GM19240 (cell line): ENCODE results near the gene MAS1.

Experiments used
- DNase-seq: peaks from one replicate; pipeline ENCODE4 v3.0.0; 2011; ENCODE audit warnings: low spot score; ENCODE audit not compliant: insufficient read length

MAS1 gene

GRCh38 chr6:159879856-159880255, 10.9 kb upstream of the MAS1 start:
- no peak for DNase-seq

DNA sequence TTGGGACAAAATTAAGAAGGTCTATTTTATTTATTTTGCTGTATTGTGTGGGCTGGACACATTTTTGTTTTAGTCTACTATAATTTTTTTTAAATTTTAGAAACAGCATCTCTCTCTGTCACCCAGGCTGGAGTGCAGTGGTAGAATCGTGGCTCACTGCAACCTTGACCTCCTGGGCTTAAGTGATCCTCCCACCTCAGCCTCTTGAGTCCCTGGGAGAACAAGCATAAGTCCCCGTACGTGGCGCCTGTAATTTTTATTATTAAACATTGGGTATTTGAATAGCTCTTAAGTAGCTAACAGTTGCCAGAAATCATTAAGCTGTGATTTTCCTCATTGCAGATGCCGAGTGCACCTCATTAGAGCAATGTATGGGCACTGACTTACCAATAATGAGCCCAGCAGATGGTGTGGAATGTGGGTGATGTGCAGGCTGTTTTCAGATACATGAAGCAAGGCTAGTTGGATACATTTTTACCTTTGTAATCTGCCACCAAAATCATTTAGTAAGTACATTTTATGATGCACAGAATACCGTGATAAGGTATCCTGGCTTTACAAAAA, 10.3 kb upstream of the MAS1 start:
- DNase-seq, result no peak

DNA sequence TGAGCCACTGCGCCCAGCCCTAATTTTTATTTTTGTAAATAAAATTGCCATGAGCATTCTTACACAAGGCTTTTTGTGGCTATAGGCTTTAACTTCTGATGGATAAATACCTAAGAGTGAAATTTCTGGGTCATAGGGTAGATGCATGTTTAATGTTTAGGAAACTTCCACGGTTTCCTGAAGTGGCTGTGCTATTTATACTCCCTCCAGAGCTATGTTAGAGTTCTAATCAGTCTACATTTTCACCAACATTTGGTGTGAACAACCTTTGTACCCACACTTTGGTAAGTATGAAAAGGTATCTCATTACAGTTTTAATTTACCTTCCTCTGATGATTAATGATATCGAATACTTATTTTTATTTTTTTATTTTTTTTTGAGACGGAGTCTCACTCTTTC, 6.1 kb upstream of the MAS1 start:
- DNase-seq, result no peak

- no peak for DNase-seq
These were observed 4.5 kb upstream of the MAS1 start for GRCh38 chr6:159886270-159886669.

DNA sequence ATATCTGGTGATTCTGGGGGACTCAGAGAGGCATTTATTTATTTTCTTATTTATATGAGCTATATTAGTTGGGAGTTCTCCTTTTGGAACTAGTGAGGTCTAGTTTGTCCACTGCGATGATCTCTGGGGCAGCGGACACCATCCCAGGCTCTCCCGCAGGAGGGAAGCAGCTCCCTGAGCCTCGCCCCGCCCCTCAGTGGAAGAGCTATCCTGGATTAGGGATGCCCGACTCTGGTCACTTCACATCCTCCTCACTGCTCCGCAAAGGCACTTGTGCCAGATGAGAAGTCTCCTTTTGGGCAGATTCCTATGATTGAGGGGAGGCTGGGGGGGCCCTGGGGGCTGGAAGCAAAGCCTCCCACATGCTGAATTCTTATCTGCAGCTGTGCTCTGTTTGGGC, 3.6 kb upstream of the MAS1 start:
- DNase-seq, result no peak

DNA sequence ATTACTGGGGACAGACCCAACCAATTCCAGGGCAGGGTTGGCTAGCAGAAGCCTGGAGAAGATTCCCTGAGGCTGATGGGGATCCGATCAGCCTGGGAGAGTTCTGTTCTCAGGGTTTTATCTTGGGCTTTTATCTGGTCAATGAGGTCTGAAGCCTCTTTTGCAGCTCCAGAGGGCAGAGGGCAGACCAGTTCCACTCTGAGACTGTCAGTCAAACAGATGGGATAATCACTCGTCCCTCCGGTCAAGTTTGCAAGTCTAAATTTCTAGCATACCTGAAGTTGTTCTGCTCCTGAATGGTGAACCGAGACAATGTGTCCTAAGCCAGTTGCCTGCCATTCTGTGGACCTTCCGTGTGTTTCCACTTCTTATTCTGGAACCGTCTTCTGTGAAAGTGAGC, 3.0 kb upstream of the MAS1 start:
- no peak for DNase-seq

- no peak for DNase-seq
These were observed 587 bp upstream of the MAS1 start for GRCh38 chr6:159890201-159890600.

- DNase-seq, result no peak
These were observed 1.3 kb downstream of the MAS1 start for GRCh38 chr6:159892053-159892452.

DNA sequence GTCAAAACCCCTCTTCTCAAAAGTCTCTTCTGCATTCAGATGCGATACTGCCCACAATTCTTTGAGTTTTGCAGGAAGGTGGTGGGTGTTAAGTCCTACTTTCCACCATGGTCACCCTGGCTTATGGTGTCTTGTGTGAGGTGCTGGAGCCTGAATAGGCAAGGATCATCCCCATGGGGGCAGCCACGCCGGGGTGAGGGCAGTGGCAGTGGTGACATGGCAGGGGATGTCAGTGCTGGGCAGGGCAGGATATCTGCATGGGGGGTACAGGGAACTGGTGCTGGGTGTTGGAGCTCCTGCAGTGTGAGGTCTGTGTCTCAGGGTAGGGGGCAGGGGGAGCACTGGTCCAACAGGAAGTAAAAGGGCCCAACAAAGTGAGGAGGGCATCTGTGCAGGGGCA, 2.3 kb downstream of the MAS1 start:
- no peak for DNase-seq

DNA sequence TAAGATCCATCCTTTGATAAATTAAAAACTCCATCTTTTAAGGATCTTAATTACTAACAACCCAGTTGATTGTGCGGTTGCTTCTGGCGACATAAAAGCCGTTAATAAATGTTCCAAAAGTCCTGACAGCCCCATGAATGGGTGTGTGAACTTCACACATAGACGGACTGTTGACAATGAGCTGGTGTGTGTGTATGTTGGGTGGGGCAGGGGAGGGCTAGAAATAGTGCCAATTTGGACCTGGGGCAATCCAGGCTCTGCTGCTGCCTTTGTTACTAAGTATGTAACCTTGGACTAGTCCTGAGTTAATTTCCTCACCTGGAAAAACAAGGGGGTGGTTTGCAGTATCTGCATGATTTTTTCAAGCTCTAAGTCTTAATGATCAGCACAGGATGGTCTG, 4.2 kb downstream of the MAS1 start:
- DNase-seq, result no peak

DNA sequence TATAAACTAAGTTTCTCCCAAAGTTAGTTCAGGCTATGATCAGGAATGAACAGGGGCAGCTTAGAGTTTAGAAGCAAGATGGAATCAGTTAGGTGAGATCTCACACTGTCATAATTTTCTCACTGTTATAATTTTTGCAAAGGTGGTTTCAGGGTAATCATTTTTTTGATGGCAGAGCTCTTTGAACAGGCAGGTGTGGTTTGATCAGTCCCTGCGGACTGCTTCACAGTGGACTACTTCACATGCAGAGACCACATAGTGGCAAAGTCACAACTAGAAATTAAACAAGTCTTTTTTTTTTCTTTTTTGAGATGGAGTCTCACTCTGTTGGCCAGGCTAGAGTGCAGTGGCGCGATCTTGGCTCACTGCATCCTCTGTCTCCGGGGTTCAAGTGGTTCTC, 6.8 kb downstream of the MAS1 start:
- DNase-seq, result no peak

- DNase-seq, result no peak
These were observed 7.7 kb downstream of the MAS1 start for GRCh38 chr6:159898519-159898918.

GRCh38 chr6:159899994-159900745, 9.4 kb downstream of the MAS1 start:
- DNase-seq, result no peak

DNA sequence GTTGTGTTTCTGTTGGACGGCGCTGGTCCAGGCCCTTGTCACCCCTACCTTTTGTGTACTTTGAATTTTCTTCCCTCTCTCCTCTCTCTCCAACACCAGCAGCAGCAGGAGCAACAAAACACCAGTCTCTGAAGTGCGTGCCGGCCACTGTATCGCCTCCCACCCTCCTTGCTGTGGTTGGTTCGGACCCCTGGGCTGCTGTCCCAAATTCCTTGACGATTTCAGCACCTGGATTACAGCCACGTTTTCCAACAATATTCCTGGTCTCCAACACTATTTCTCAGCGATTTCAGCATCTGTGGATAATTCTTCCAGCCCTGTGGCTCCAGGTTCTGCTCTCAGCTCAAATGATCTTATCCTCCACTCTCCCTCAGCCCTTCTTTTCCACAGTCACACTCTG, 11.8 kb downstream of the MAS1 start:
- DNase-seq, result no peak

- no peak for DNase-seq
These were observed 13.7 kb downstream of the MAS1 start for GRCh38 chr6:159904497-159904911.

GRCh38 chr6:159906400-159906799, 15.6 kb downstream of the MAS1 start:
- DNase-seq, result no peak

GRCh38 chr6:159908535-159908934, 17.7 kb downstream of the MAS1 start:
- DNase-seq, result no peak

DNA sequence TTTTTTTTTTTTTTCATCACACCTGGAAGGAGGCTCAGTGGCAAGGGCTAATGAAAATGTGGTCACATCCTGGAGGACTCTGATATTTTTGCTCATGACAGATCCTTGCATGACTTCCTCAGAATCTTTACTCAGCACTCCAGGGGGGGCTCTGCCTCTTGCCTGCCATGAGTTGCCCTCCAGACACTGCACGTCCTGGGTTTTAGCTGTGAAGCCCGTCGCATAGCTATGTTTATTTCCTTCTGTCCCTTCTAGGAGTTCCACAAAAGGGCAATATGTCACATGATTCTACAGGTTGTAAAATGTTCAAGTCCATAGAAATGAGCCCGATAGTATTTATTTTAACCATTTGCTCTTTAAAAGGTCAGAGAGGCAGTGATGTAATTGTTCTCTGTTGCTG, 18.2 kb downstream of the MAS1 start:
- no peak for DNase-seq

DNA sequence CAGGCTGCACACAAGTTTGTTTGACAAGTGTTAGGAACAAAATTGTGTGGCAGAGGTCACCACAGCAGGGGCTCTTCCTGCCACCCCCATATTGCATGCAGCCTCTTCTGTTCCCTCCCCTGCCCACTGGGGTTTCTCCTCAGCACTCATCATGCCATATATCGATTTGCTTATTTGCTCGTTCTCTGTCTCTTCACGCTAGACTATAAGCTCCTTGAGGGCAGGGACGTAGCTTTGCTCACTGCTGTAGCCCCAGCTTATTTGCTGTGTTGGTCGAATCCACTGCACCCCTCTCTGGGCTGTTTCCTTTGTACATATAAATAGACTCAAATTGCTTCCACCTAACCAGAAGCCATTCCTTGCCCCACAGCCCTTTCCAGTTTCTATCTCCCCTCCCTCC, 19.6 kb downstream of the MAS1 start:
- no peak for DNase-seq

DNA sequence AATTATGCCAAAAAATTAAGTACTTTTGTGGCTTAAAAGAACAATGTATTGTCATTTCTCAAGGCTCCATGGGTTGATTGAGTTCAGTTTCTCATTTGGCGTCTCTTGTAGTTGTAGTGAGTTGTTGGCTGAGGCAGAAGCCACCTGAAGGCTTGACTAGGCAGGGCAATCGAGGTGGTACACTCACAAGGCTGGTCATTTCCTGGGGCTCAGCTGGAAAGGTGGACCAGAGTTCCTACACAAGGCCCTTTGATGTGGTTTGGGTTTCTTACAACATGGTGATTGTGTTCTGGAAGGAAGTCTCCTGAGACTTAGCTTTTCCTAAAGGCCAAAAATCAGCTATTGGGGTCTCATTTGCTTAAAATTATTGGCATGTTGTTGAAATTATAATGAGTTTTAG, 22.6 kb downstream of the MAS1 start:
- DNase-seq, result no peak

GRCh38 chr6:159913862-159914564, 23.2 kb downstream of the MAS1 start:
- no peak for DNase-seq

DNA sequence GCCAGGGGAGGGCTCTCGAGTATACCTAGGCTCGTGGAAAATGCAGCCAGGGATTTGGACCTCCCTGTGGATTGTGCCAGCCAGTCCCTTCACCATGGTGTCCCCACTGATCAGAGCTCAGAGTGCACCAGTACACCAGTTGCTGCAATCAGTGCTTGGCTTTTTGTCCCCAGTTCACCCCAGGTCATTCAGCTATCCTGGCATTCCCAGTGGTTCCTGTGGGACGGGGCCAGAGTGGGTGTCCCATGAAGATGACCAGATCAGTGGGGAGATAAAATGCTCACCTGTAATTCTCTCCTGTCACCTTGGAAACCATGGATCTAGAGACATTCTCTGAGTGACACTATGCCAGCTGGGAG, 23.8 kb downstream of the MAS1 start:
- DNase-seq, result no peak

DNA sequence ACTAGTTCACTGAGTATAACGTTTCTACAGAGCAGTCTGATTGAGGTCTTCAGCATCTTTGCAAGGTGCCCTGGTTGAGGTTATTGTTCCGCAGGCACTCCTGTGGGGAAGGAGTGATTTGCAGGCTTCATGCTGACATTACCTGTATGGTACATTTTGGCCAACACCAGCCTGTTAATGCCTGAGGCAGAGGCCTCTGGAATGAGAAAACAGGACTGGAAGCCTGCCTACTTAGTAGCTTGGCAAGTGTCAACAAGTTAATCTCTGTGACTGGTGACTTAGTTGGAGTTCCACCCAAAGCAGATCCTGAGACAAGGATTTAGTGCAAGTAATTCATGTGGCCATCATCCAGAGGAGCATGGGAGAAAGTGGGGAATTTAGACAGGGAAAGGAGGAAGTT, 24.6 kb downstream of the MAS1 start:
- DNase-seq, result no peak
